CD4-positive, alpha-beta T cell treated with Interleukin-4 for 4 hours (primary cell): ENCODE measurements around the gene PLD5.
"Not testable (repeated sequence)": the region's sequence is repeated elsewhere in the genome, so short reads cannot be mapped to it uniquely, and the experiment has no call there.

Experiments
- DNase-seq: peaks from one replicate; pipeline ENCODE4 v3.0.0-alpha.2; 2020

PLD5 gene

DNA sequence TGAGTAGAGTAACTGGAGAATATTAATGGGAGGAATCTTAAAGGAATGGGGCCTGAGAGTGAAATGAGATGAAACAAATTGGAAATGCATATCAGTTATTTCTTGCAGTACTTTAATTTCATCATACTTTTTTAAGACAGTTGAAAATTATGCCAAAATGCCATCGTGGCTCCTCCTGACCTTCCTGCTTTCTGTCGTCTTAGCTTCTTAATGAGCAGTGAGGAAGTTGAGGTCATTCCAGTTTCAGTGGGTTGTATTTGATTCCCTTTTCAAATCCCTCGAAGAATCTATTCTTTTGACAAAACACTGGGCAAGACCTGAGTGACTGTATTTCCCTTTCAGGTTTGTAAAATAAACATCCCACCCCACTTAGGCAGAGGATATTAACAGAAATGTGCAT, 390.7 kb downstream of the PLD5 start:
- DNase-seq = no peak

GRCh38 chr1:242133351-242133750, 391.1 kb downstream of the PLD5 start:
- DNase-seq = no peak

DNA sequence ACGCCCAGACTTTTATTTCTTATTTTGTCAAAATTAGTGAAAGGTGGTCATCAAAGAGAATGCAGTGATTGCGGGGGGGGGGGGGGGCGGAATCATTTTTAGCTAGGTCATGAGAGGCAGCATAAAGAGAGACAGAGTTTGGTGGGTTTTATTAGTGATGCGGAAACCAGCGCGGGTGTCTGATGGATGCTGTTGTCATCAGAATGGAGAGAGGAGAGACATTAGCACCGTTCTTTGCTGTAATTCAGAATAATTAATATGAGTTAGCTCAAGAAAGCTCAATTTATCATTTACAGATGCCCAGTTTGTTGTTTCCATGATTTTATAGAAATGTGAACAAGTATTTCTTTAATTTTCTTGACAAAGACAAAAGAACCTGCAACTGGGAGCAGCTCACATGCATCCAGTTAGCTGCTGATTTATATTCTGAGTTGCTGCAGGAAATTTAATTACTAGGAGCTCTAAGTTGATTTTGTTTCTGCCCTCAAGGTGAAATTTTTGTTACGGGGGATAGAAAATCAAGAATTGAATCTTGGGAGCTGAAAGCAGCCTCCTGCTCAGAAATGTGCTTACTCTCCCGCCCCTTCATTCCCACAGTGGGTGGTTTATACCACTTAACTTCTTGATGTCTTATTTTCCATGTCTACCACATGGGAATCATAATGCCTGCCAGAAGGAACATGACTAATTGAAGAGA, 392.2 kb downstream of the PLD5 start:
- DNase-seq = no peak

DNA sequence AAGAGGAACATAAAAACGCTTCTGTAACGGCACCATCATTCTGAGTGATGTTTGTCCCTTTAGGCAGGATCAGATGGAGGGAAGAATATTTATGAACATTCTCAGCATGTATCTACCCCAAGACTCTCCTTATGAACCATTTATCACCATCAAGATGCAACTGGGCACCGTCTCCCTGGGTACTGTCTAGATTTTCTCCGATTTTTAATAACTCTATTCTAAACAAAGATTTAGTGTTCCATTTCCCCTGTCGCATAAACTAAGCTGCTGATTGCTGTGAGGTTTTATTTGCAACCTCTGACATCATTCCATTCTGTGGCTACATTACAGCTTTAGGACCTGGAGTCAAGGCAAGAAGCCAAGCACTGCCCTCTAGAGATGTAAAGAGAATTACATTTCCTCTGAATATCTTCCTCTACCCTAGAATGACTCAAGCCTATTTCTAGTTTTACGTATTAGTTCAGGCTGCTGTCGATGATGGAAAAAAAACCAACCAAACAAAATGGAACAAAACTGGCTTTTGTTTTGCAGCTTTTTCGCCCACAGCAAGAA, 395.5 kb downstream of the PLD5 start:
- no peak for DNase-seq

DNA sequence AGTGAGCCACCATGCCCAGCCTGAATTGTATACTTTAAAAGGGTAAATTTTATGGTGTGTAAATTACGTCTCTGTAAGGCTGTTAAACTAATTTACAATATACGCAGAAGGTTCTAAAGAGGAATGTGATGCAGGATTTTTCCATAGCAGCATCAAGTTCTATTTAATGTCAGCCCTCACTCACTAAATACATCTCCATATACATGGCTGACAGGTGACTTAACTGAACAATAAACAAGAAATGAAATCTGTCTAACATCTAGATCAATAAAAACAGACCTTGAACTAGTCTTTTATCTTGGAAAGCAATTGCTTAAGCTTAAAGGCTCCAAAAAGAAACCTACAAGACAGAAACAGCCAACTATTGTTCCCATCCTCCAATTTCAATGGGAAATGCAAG, 404.1 kb downstream of the PLD5 start:
- no peak for DNase-seq

DNA sequence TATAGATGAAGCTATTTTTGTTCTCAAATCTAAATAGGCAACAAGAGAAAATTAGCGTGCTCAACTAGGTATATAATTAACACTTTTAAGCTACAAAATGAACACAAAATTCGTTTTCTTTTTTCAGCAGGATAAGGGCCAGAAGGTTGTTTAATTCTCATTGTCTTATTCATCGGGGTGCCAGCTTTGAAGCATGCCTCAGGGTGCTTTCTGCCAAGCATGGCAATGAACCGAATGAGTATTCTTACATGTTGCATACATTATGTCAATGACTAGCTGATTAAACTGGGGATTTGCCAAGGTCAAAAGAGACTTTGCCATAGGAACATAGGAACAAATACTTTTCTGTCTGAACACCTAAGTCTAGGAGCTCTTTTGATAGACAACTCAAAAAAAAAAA, 423.6 kb downstream of the PLD5 start:
- DNase-seq = no peak

DNA sequence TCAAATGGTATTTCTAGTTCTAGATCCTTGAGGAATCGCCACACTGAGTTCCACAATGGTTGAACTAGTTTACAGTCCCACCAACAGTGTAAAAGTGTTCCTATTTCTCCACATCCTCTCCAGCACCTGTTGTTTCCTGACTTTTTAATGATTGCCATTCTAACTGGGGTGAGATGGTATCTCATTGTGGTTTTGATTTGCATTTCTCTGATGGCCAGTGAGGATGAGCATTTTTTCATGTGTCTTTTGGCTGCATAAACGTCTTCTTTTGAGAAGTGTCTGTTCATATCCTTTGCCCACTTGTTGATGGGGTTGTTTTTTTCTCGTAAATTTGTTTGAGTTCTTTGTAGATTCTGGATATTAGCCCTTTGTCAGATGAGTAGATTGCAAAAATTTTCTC, 427.2 kb downstream of the PLD5 start:
- DNase-seq = not testable (repeated sequence)

- no peak for DNase-seq
Observed at GRCh38 chr1:242093116-242093515, 431.4 kb downstream of the PLD5 start.

DNA sequence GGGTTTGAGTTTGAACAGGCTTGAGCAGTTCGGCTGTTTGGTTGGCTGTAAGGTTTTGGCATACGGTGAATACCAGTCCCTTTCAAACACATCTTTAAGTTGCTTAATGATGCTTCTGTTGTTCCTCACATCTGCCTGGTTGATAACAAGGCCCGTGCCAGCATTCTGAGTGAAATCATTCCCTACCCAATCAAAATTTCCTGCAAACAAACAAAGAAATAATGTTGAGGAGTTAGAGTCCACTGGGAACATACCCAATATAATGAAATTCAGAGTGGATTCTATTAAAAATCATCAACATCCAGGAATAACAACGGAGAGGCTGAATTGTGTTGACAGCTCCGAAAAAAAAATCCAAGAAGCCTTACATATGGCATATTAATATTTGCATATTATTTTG, 434.6 kb downstream of the PLD5 start:
- no peak for DNase-seq

GRCh38 chr1:242088875-242089274, 435.6 kb downstream of the PLD5 start:
- DNase-seq = no peak

DNA sequence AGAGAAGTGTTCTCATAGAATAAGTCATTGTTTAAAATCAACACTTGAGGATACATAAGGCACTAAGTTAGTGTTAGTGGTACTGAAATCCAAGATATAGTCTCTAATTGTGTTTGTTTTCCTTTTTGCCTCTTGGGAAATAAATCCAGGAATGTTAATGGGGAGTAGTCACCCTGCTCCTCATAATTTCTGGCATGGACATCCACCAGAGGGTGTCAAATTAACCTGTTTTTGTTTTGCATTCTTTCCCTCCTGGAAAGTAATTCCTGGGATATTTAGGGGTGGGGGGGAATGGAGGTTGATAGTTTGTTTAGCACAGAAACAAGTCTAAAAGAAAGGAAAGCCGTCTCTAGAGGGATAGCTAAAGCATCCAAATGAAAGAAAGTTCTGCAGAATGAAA, 437.8 kb downstream of the PLD5 start:
- no peak for DNase-seq

- DNase-seq = no peak
Observed at GRCh38 chr1:242086093-242086492, 438.4 kb downstream of the PLD5 start.

DNA sequence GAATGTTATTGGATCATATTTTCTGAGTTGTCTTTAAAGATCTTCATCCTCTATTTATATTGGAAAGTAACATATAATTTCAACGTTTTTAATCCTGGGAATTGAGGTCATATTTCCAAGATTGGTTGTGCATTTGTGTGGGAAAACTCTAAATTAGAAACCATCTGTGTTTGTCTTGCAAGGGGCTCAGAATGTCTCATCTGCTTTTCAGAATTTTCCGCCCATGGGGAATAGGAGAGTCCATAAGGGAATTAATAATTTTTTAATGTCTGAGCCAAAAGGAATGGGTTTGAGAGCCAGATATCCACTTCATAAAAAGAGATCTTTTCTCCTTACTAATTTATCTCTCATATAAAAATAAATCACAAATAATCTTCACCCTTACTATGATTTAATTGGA, 440.8 kb downstream of the PLD5 start:
- DNase-seq = no peak

DNA sequence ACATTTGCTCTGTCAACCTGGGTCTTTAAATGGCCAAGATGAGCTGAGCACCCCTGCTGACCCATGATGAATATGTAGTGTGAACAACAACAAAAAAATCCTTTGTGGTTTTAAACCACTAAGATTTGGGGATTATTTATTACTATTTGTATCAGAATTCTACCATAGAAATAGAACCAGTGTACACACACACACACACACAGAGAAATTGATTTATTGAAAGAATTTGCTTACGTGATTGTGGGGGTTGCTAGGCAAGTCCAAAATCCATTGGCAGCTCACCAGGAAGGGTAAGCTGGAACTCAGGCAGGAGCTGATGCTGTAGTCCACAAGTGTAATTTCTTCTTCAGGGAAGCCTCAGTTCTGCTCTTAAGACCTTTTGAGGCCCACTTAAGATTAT, 443.1 kb downstream of the PLD5 start:
- no peak for DNase-seq

GRCh38 chr1:242065813-242066212, 458.7 kb downstream of the PLD5 start:
- DNase-seq = no peak

DNA sequence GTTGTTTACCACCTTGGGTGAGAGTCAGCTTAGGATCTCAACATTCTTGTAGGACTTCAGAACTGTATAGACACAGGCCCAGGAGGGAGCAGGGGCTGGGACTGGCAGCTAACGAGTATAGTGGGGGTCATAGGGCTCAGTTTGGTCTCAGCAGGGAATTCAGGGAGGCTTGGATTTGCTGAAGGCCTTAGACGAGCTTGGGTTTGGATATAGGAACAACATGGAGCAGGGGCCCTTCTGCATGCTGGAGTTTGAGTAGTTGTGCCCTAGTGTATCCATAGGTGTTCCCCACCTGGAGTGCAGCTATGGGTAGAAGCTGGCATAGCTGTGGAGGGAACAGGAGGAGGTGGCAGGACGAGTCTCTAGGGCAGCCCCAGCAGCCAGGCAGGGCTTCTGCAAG, 462.2 kb downstream of the PLD5 start:
- DNase-seq = no peak

- no peak for DNase-seq
Observed at GRCh38 chr1:242059976-242060375, 464.5 kb downstream of the PLD5 start.

DNA sequence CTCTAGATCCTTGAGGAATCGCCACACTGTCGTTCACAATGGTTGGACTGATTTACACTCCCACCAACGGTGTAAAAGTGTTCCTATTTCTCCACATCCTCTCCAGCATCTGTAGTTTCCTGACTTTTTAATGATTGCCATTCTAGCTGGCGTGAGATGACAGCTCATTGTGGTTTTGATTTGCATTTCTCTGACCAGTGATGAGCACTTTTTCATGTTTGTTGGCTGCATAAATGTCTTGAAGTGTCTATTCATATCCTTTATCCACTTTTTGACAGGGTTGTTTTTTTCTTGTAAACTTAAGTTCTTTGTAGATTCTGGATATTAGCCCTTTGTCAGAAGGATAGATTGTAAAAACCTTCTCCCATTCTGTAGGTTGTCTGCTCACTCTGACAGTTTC, 465.9 kb downstream of the PLD5 start:
- not testable (repeated sequence) for DNase-seq

GRCh38 chr1:242058181-242058580, 466.3 kb downstream of the PLD5 start:
- not testable (repeated sequence) for DNase-seq

GRCh38 chr1:242057745-242058115, 466.8 kb downstream of the PLD5 start:
- no peak for DNase-seq

DNA sequence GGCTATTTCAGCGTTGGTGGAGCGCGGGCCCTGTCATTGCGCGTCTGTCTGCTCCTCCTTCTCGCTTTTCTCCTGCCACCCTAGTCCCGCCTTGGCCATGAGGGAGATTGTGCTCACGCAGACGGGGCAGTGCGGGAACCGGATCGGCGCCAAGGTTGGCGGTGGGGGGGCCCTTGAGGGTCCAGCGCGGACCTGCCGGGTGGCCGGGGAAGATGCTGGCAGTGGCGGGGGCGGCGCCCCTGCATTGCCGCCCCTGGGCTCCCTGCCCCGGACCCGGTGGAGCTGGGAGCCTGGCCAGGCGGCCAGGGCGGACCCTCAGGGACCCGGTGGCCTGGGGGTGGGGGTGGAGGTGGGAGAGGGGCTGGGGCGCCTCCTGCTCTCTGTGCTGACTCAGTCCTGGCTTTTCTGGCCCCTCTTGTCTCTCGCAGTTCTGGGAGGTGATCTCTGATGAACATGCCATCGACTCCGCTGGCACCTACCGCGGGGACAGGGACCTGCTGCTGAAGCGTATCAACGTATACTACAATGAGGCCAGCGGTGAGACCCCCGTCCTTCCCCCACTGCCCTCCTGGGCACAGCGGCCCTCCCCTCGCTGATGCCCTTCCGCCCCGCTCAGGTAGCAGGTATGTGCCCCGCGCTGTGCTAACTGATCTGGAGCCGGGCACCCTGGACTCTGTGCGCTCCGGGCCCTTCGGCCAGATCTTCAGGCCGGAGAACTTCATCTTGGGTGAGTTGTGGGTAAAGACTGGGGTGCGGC, 467.3 kb downstream of the PLD5 start:
- DNase-seq = no peak

DNA sequence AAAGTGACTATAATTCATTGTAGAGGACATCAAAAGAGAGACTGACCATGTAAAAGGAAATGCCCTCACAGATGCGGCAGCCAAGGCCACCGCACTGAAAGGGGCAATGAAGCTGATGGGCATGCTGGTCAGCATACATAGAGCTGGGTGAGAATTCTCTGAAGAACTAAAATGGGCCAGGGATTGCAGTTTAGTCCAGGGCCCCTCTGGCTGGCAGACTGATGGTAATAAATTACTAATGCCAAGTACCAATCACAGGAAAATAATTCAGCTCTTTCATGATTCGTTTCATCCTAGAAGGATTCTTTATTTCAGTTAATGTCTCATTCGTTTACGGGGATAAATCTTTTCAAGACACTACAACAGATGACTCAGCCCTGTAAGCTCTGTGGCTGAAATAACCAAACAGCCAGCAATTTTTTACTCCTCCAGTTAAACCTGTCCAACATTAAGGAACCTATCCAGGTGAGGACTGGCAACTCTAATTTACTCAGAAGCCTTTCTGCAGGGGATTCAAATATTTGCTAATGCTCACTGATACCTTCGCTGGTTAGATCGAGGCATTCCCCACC, 468.7 kb downstream of the PLD5 start:
- no peak for DNase-seq

DNA sequence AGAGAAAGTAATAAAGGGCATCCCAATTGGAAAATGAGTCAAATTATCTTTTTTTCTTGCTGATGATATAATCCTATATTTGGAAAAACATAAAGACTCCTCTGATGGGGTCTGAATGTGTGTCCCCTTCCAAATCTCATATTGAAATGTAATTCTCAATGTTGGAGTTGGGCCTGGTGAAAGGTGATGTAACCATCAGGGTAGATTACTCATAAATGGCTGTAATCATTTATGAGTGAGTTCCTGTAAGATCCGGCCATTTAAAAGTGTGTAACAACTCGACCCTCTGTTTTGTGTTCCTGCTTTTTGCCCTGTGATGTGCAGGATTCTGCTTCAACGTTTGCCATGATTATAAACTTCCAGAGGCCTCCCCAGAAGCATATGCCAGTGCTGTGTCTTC, 481.3 kb downstream of the PLD5 start:
- DNase-seq = no peak

- no peak for DNase-seq
Observed at GRCh38 chr1:242034392-242034791, 490.1 kb downstream of the PLD5 start.
